AG20443 (cell line): ENCODE data around the gene RTN4R.

Experiments
- DNase-seq: peaks from one replicate; pipeline ENCODE4 v3.0.0; 2012; ENCODE audit warnings: low spot score, mixed read lengths

Gene RTN4R

DNA sequence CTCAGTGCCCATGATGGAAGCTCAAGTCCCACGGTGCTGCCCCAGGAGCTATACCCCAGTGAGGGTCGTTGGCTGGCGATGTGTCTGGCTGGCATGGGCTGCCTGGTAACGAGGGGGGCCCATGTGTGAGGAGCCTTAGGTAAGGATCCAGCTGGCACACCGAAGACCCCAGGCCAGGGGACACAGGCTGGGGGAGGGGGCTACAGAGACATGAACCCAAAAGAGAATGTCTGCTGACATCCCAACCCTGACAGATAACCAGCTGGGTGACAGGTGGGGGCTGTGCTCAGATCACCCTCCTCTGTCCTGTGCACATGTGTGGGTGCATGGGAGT, 39.2 kb downstream of the RTN4R start:
- DNase-seq, result no peak

DNA sequence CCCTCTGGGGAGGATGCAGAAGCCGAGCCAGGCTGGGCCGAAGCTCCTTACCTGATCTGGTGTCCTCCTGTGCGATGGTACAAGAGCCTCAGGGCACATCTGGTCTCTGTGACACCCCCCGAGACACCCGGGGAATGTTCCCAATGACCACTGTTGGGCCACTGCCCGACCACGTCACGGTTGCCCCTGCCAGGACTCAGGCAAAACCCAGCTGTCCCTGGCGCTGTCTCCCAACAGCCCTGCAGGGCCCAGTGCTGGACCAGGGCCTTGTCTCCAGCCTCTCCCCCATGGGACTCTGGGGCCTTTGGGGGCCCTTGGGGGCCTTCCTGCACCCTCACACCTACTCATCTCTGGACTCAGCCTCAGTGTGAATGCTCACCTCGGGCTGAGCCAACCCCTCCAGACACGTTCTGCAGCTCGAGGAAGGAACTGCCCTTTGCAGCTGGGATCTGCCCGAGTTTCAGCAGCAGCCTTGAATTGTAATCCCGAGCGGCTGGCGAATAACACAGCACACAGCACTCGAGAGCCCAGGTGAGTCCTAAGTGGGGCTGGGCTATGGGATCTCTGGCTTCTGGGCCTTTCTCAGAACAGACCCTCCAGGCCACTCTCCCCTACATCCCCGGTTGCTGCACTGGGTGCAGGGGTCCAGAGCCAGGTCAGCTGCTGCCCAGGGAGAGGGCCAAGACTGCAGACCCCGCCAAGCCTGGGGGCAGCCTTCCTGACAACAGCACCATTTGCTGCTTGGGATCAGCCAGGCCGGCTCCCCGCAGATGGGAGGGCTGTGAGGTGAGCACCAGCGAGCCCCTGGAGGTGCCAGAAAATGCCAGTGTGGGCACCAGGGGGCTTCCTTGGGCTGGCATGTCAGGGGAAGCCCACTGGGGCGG, 39.8 kb downstream of the RTN4R start:
- DNase-seq, result no peak

- DNase-seq, result no peak
These were observed 40.8 kb downstream of the RTN4R start for GRCh38 chr22:20227363-20227762.

- DNase-seq, result no peak
These were observed 41.3 kb downstream of the RTN4R start for GRCh38 chr22:20226760-20227350.

GRCh38 chr22:20226077-20226716, 41.9 kb downstream of the RTN4R start:
- DNase-seq, result no peak

- DNase-seq, result no peak
These were observed 42.5 kb downstream of the RTN4R start for GRCh38 chr22:20225693-20225966.

- no peak for DNase-seq
These were observed 43.0 kb downstream of the RTN4R start for GRCh38 chr22:20224917-20225692.

- DNase-seq, result no peak
These were observed 43.9 kb downstream of the RTN4R start for GRCh38 chr22:20224256-20224626.

DNA sequence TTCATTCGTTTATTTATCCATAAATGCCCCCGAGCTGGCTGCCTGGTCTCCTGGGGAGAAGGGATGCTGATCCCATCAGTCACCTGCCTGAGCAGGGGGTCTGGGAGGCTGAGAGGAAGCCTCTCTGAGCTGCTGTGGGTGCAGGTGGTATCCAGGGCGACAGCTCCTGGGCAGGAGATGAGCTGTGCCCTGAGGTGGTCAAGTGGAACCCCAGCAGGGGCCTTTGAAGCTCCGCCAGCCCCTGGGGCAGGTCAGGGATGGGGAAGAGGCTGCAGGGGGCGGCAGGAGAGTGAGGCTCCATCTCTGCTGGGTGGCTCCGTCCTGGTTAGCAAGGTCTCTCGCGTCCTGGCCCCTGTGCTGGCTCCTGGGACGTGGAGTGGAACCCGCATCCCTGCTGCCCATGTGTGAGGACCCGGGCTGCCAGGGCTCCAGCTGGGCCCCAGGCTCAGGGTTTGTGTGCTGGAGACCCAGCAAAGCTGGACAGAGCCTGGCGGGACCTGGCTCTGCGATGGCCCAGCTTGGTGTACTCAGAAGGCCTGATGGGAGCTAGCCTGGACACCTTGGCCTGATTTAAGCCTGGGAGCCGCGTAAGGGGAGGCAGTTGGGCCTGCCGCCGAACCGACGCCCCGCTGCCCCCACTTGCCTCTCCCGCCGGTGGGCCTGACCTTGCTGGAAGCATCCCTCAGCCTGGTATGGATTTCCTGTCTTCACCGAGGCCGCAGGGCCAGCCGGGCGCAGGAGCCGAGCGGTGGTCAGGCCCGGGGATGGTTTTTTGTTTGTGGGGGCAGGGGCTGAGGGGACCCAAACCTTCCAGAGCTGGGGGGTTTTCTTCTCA, 44.5 kb downstream of the RTN4R start:
- DNase-seq, result no peak

DNA sequence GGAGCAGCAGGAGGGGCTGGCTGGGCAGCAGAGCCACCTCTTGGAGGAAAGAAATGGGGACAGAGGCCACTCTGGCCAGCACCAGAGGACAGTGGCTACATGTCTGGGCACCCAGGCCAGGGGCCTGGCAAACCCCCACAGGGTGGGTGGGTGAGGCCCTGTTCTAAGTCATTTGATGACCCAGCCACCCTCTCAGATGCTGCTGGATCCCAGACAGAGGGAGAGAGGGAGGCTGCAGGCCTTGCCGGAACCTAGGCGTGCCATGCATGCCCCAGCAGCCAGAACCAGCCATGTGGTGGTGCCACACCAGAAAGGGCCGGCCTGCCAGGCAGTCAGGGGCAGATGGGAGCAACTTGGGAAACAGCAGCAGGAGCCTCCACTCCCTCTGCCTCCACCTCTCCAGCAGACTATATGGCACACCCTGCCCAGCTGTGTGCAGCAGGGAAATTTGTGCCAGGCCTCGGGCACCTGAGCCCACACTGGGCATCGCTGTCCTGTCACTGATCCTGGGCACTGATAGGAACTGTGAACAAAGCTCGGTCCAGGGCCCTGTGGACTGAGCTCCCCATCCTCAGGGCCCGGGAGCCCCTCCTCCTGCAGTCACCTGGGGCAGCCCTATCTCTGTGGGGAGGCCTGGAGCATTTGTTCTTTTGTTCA, 45.2 kb downstream of the RTN4R start:
- no peak for DNase-seq

GRCh38 chr22:20221421-20222340, 46.4 kb downstream of the RTN4R start:
- DNase-seq, result no peak

GRCh38 chr22:20220629-20221026, 47.5 kb downstream of the RTN4R start:
- DNase-seq, result no peak

GRCh38 chr22:20219667-20220628, 48.2 kb downstream of the RTN4R start:
- DNase-seq, result no peak

DNA sequence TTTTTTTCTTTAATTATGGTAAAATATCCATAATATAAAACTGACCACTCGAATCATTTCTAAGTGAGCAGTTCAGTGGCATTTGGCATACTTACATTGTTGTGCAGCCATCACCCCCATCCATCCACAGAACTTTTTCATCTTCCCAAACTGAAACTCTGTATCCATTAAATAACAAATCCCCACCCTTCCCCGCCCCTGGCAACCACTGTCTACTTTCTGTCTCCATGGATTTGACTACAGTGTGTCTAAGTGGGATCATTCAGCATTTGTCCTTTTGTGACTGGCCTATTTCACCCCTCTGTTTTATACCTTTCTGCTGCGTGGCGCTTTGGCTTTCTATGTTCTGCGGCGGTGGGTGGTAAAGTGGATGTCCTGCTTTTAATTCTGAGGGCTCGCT, 49.1 kb downstream of the RTN4R start:
- DNase-seq, result no peak

GRCh38 chr22:20218326-20218872, 49.7 kb downstream of the RTN4R start:
- no peak for DNase-seq

- DNase-seq, result no peak
These were observed 50.6 kb downstream of the RTN4R start for GRCh38 chr22:20217563-20217962.

DNA sequence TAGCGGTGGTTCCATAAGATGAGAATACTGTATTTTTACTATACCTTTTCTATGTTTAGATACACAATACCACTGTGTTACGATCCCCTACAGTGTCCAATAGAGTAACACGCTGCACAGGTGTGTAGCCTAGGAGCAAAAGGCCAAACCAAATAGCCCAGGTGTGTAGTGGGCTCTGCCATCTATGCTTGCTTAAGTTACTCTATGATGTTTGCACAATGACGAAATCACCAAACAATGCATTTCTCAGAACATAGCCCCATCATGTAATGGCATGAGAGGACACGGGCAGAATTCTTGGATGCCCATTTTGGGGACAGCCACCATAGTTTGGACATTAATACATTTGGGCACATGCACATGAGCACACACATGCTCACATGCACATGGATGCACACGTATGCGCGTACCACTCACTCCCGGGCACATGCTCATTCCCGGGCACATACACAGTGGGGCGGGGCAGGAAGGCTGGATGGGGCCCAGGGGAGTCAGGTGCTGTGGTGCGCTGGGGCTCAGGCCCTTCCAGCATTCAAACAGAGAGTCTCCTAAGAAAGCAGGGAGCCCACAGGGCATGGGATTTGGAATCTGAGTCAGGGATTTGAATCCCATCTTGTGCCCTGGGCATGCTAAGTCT, 51.1 kb downstream of the RTN4R start:
- no peak for DNase-seq

DNA sequence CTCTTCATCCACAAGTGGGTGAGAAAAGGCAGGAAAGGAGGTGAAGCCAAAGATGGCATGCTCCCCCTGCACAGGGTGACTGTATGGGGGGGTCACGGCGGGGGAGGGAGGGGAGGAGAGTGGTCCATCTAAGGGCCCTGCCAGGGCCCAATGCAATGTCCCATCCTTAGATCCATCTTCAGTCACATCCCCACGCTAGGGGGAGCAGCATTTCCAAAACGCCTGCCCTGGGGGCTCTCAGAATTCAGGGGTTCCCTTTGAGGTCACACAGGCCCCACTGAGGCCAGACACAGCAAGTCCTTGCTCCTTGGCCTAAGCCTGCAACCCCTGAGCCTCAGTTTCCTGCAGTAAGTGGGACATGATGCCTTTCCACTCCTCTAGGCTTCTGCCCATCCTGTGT, 52.4 kb downstream of the RTN4R start:
- no peak for DNase-seq
